ENCODE measurements around the gene TRMT13.
A peak's percentile ranks its signal among the peaks of the same experiment; 100 is the strongest.

TRMT13 gene

GRCh38 chr1:100145116-100145515, 12.2 kb downstream of the TRMT13 start:
- peaks cover 56% of the 10 kb centered on the region for H3K36me3 Mint-ChIP-seq (ENCODE audit: low read depth)
- H3K9me3 Mint-ChIP-seq: no peaks in the 10 kb centered on the region
- no peak overlapping the region for H3K4me3 Mint-ChIP-seq
- no peaks in the 10 kb centered on the region for H3K27me3 Mint-ChIP-seq (ENCODE audit: low read depth)
- H3K27ac Mint-ChIP-seq: no peak overlapping the region
- H3K4me1 Mint-ChIP-seq: no peaks in the 10 kb centered on the region
- TF ChIP-seq CTCF (IDR thresholded peaks at IDR 0.05; ENCODE audit: unreplicated experiment in 3 of 3): no peak

GRCh38 chr1:100146958-100147357, 14.0 kb downstream of the TRMT13 start:
- Mint-ChIP-seq H3K36me3 (ENCODE audit: low read depth) (peaks cover 50% of the 10 kb centered on the region), H3K4me1 (no peaks in the 10 kb centered on the region), H3K27me3 (ENCODE audit: low read depth) (no peaks in the 10 kb centered on the region), H3K9me3 (no peaks in the 10 kb centered on the region), H3K27ac (no peak overlapping the region), H3K4me3 (no peak overlapping the region)
- TF ChIP-seq CTCF (IDR thresholded peaks at IDR 0.05; ENCODE audit: unreplicated experiment in 3 of 3): no peak

GRCh38 chr1:100147875-100148274, 14.9 kb downstream of the TRMT13 start:
- Mint-ChIP-seq H3K27ac (no peak overlapping the region), H3K4me1 (no peaks in the 10 kb centered on the region), H3K9me3 (no peaks in the 10 kb centered on the region), H3K27me3 (ENCODE audit: low read depth) (no peaks in the 10 kb centered on the region), H3K36me3 (ENCODE audit: low read depth) (peaks cover 42% of the 10 kb centered on the region), H3K4me3 (no peak overlapping the region)
- TF ChIP-seq CTCF (IDR thresholded peaks at IDR 0.05; ENCODE audit: unreplicated experiment in 3 of 3): no peak

GRCh38 chr1:100151679-100152078, 18.7 kb downstream of the TRMT13 start:
- TF ChIP-seq CTCF (IDR thresholded peaks at IDR 0.05; ENCODE audit: unreplicated experiment in 3 of 3): no peak
- Mint-ChIP-seq H3K27ac (no peak overlapping the region), H3K9me3 (no peaks in the 10 kb centered on the region), H3K27me3 (ENCODE audit: low read depth) (no peaks in the 10 kb centered on the region), H3K36me3 (ENCODE audit: low read depth) (peaks cover 14% of the 10 kb centered on the region), H3K4me1 (no peaks in the 10 kb centered on the region), H3K4me3 (no peak overlapping the region)

- H3K36me3 Mint-ChIP-seq (ENCODE audit: low read depth): peaks cover 13% of the 10 kb centered on the region
- no peak overlapping the region for H3K27ac Mint-ChIP-seq
- no peak for TF ChIP-seq CTCF (IDR thresholded peaks at IDR 0.05; ENCODE audit: unreplicated experiment in 3 of 3)
- no peaks in the 10 kb centered on the region for H3K4me1 Mint-ChIP-seq
- H3K27me3 Mint-ChIP-seq (ENCODE audit: low read depth): no peaks in the 10 kb centered on the region
- no peaks in the 10 kb centered on the region for H3K9me3 Mint-ChIP-seq
- H3K4me3 Mint-ChIP-seq: no peak overlapping the region
These were observed 19.3 kb downstream of the TRMT13 start for GRCh38 chr1:100152271-100152670.

- H3K36me3 Mint-ChIP-seq (ENCODE audit: low read depth): no peaks in the 10 kb centered on the region
- peaks cover 17% of the 10 kb centered on the region for H3K4me1 Mint-ChIP-seq
- H3K27me3 Mint-ChIP-seq (ENCODE audit: low read depth): no peaks in the 10 kb centered on the region
- H3K27ac Mint-ChIP-seq: peak overlapping the region in 1 of 3 experiments; percentile 45
- TF ChIP-seq CTCF (IDR thresholded peaks at IDR 0.05; ENCODE audit: unreplicated experiment in 3 of 3): no peak
- no peaks in the 10 kb centered on the region for H3K9me3 Mint-ChIP-seq
- H3K4me3 Mint-ChIP-seq: no peak overlapping the region
These were observed 29.9 kb downstream of the TRMT13 start for GRCh38 chr1:100162881-100163280.

Data from nephron (organoid).